Kidney epithelial cell (primary cell): Measurements from ENCODE around the gene NT5C. TPM values are rescaled to one million over a fixed set of nuclear protein-coding genes. Genes with fewer than 3 reads are reported as not detected.

Source experiments
- DNase-seq: peaks from one replicate; pipeline ENCODE4 v3.0.0-alpha.2; 2010; ENCODE audit warnings: low read depth
- H3K27me3 ChIP-seq: 2 replicates; pipeline ENCODE4 v1.6.0; 2011; ENCODE audit warnings: low read length; ENCODE audit not compliant: control insufficient read depth, insufficient read depth
- H3K36me3 ChIP-seq: 2 replicates; pipeline ENCODE4 v1.5.1; 2011; ENCODE audit warnings: low read length; ENCODE audit not compliant: control insufficient read depth, insufficient read depth
- H3K4me3 ChIP-seq: 2 replicates; pipeline ENCODE4 v1.5.1; 2011; ENCODE audit warnings: low read depth, mild to moderate bottlenecking, control low read depth, low read length
- total RNA-seq: library from RNA; depleted of rRNA; stranded (reverse); fragments of >200 nt; gene quantifications from 2 replicates; pipeline ENCODE4 v1.2.3, GENCODE V29; 2015
- TF ChIP-seq, protein P1 (sequence below): IDR thresholded peaks from 2 replicates; pipeline ENCODE4 v1.5.1; 2011; ENCODE audit warnings: mild to moderate bottlenecking, moderate library complexity, low read length, control low read depth, inconsistent platforms; ENCODE audit not compliant: insufficient read depth, poor library complexity, severe bottlenecking

NT5C gene
- total RNA-seq, 1 donor from 2014 or later, result 114 TPM

DNA sequence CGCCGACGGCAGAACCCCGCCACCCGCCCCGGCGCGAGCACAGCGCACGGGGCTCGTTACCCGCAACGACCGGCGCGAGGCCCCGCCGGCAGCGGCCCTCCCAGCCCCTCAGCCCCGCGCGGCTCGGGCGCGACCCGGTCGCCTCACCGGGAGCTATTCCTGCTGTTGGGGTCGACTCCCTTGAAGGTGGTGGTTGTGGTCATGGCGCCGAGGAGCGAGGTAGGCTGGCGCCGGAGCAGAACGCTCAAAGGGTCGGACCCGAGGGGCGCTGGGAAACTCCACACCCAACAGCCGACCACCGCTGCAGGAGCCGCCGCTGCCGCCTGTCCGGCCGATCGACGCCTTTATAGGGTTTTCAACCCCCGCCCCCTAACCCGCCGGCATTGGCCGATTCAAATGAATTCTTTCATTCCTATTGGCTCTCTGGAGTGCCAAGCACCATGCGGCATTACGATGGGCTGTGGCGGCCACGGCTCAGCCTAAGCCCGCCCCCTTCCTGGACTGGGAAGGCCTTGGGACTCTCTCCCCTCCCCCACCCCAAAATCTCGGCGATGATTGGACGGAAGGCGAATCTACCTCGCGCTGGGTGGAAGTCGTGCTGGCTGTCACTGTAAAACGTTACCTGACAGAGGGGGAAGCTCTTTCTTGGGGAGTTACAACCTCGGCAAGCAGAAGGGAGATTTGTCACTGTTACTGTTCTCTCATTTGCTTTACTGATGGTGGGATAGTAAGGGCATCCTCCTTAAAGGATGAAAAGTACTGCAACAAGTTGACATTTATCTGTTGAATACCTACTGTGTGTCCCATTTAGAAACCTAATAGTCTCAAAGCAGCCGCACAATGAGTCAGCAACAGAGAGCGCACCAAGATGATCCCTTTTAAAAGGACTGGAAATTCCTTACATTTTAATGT lies 22.9 kb upstream of the NT5C start, which contains the start of gene JPT1:
Gene JPT1 (minus strand): TSS at position 318 of the 912 bp plus-strand sequence. CDS start 115 bp downstream, at position 203.
- Histone ChIP-seq H3K27me3 (no peaks in the 10 kb centered on the region), H3K4me3 (peak within 1 kb of the TSS; percentile 72), H3K36me3 (no peaks in the 10 kb centered on the region)
- TF ChIP-seq, protein P1, sequence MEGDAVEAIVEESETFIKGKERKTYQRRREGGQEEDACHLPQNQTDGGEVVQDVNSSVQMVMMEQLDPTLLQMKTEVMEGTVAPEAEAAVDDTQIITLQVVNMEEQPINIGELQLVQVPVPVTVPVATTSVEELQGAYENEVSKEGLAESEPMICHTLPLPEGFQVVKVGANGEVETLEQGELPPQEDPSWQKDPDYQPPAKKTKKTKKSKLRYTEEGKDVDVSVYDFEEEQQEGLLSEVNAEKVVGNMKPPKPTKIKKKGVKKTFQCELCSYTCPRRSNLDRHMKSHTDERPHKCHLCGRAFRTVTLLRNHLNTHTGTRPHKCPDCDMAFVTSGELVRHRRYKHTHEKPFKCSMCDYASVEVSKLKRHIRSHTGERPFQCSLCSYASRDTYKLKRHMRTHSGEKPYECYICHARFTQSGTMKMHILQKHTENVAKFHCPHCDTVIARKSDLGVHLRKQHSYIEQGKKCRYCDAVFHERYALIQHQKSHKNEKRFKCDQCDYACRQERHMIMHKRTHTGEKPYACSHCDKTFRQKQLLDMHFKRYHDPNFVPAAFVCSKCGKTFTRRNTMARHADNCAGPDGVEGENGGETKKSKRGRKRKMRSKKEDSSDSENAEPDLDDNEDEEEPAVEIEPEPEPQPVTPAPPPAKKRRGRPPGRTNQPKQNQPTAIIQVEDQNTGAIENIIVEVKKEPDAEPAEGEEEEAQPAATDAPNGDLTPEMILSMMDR, result no peak
- DNase-seq, result peak; percentile 94

DNA sequence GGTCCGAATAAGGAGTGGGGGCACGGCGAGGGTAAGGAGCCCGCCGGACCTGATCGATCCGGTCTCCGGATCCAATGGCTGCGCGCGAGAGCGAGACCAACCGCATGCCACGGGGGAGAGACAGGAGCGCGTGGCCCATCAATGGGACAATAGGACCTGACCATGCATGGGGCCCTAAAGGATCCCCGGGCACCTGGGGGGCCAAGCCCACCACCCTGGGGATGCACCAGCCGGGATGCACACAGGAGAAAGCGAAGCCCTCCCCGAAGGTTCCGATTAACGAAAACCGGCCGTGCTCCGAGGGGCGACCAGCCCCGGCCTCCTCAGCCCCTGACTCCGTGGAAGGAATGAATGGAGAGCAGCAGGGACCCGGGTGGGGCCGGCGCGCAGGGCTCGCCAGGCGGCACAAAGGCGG lies 22.2 kb upstream of the NT5C start:
- Histone ChIP-seq H3K36me3 (no peaks in the 10 kb centered on the region), H3K4me3 (peak overlapping the region; percentile 72), H3K27me3 (no peaks in the 10 kb centered on the region)
- TF ChIP-seq, protein P1, result no peak
- DNase-seq, result no peak

- peak overlapping the region; percentile 72 for H3K4me3 ChIP-seq
- DNase-seq, result no peak
- TF ChIP-seq, protein P1, result no peak
- H3K36me3 ChIP-seq, result no peaks in the 10 kb centered on the region
- no peaks in the 10 kb centered on the region for H3K27me3 ChIP-seq
Measured at GRCh38 chr17:75152922-75153779, 21.6 kb upstream of the NT5C start.

- DNase-seq, result no peak
- TF ChIP-seq, protein P1, result no peak
- Histone ChIP-seq H3K27me3 (no peaks in the 10 kb centered on the region), H3K36me3 (no peaks in the 10 kb centered on the region), H3K4me3 (peak overlapping the region; percentile 72)
Measured at GRCh38 chr17:75152523-75152921, 21.0 kb upstream of the NT5C start.

- TF ChIP-seq, protein P1, result no peak
- Histone ChIP-seq H3K27me3 (no peaks in the 10 kb centered on the region), H3K36me3 (no peaks in the 10 kb centered on the region), H3K4me3 (peak overlapping the region; percentile 72)
- no peak for DNase-seq
Measured at GRCh38 chr17:75151930-75152329, 20.4 kb upstream of the NT5C start.
